ENCODE results near the gene ZBTB40. TPM values are rescaled to one million over a fixed set of nuclear protein-coding genes. Genes with fewer than 3 reads are reported as not detected.
A peak's percentile ranks its signal among the peaks of the same experiment; 100 is the strongest.

ZBTB40 gene
- total and polyA plus RNA-seq, 4 donors: 6.6 to 19.3 (median 12.0) TPM

DNA sequence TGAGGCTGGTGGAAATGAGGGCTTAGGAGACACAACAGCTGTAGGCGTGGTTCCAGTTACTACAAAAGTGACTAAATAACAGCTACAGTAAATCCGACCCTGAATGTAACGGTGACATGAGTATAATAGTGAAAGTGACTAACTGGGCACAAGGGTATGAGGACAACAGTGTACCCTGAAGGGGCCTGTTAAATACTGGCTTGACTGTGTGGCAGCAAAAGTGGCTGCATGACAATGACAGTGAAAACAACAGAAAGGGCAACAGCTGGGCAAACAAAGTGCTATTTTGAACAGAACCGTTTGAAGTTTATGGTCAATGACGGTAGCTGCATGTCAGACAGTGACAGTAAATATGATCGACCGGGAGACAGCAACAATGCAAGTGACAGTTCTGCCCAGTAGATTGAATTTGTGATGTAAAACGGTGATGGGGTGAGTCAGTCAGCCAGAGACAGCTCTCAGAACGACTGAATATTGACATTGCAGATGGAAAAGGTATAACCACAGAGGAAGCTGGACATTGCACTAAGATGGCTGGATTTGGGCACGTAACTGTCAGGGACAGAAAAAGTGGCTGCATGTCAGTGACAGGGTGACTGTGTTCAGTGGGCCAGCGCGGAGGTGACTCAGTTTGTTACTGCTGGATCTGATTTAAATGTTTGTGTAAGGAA, 1.2 kb upstream of the ZBTB40 start:
- H3K36me3 ChIP-seq (ENCODE audit: control insufficient read depth in 4 of 4, insufficient read depth in 4 of 4, low read length in 4 of 4): no peaks in the 10 kb centered on the region
- peaks cover 2 to 34% (median 12%) of the 10 kb centered on the region in 5 donors for H3K4me1 ChIP-seq (ENCODE audit: control insufficient read depth in 5 of 5, insufficient read depth in 5 of 5, low read length in 5 of 5)
- WGBS, 2 donors: 83 to 86% methylated on average over 12 of the region's 12 CpGs
- no peaks in the 10 kb centered on the region for H3K27me3 ChIP-seq (ENCODE audit: control insufficient read depth in 3 of 3, insufficient read depth in 3 of 3, low read length in 2 of 3)
- H3K9ac ChIP-seq (ENCODE audit: insufficient read depth in 1 of 2, low read length in 2 of 2): no peak overlapping the region
- TF ChIP-seq, protein P1, sequence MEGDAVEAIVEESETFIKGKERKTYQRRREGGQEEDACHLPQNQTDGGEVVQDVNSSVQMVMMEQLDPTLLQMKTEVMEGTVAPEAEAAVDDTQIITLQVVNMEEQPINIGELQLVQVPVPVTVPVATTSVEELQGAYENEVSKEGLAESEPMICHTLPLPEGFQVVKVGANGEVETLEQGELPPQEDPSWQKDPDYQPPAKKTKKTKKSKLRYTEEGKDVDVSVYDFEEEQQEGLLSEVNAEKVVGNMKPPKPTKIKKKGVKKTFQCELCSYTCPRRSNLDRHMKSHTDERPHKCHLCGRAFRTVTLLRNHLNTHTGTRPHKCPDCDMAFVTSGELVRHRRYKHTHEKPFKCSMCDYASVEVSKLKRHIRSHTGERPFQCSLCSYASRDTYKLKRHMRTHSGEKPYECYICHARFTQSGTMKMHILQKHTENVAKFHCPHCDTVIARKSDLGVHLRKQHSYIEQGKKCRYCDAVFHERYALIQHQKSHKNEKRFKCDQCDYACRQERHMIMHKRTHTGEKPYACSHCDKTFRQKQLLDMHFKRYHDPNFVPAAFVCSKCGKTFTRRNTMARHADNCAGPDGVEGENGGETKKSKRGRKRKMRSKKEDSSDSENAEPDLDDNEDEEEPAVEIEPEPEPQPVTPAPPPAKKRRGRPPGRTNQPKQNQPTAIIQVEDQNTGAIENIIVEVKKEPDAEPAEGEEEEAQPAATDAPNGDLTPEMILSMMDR (IDR thresholded peaks at IDR 0.05; ENCODE audit: control extremely low read depth, extremely low read depth): no peak
- ATAC-seq (ENCODE audit: insufficient read depth, low FRiP score) (no peak), DNase-seq (no peak)
- no peak overlapping the region for H3K4me3 ChIP-seq
- H3K9me3 ChIP-seq (ENCODE audit: control insufficient read depth in 4 of 4, insufficient read depth in 3 of 4, low read length in 3 of 4): no peaks in the 10 kb centered on the region
- H3K27ac ChIP-seq (ENCODE audit: low read depth in 1 of 2, low read length in 1 of 2): no peak overlapping the region

DNA sequence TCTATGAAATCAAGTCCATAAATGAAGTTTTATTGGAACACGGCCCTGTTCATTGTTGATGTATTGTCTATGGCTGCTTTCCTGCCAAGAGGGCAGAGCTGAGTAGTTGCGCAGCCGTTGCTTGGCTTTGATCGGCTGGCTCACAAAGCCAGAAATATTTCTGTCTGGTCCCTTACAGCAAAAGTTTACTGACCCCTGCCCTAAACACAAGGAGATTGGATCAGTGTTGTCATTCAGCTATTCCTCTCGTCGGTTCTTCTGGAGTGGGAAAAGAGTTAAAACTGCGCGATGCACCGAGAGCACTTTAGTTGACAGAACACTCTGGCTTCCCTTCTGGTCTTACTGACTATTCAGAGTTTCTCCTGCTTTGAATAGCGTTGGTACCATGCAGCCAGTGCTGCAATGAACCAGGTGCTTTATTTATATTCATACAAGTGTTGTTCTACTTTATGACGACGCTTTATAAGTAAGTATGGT, 868 bp downstream of the ZBTB40 start:
- TF ChIP-seq, protein P1 (IDR thresholded peaks at IDR 0.05; ENCODE audit: control extremely low read depth, extremely low read depth): no peak
- H3K27ac ChIP-seq (ENCODE audit: low read depth in 1 of 2, low read length in 1 of 2): peak overlapping the region; percentile 94 to 97
- 2 to 6% methylated on average over 12 of the region's 12 CpGs for WGBS, 2 donors

DNA sequence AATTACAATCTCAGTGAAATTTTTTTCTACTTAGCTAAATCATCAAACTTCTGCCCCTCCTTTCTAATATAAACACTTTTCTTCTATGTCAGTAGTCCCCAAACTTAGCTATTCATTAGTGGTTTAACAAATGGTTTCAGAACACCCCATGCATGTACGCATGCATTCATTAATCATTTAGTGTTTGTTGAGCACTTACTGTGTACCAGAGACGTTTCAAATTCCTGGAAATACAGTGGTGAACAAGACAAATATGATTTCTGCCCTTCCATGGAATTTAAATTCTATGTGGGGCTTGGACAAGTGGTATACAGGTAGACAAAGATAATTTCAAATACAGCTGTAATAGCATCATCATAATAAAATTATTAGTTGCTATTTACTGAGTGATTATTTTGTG, 1.5 kb downstream of the ZBTB40 start:
- peak in 1 of 3 donors; percentile 13 for DNase-seq
- TF ChIP-seq, protein P1 (IDR thresholded peaks at IDR 0.05; ENCODE audit: control extremely low read depth, extremely low read depth): no peak
- Histone ChIP-seq H3K4me3 (no peak overlapping the region), H3K27ac (ENCODE audit: low read depth in 1 of 2, low read length in 1 of 2) (no peak overlapping the region), H3K9me3 (ENCODE audit: control insufficient read depth in 4 of 4, insufficient read depth in 3 of 4, low read length in 3 of 4) (no peaks in the 10 kb centered on the region), H3K27me3 (ENCODE audit: control insufficient read depth in 3 of 3, insufficient read depth in 3 of 3, low read length in 2 of 3) (no peaks in the 10 kb centered on the region), H3K9ac (ENCODE audit: insufficient read depth in 1 of 2, low read length in 2 of 2) (no peak overlapping the region), H3K4me1 (ENCODE audit: control insufficient read depth in 5 of 5, insufficient read depth in 5 of 5, low read length in 5 of 5) (peaks cover 4 to 50% (median 26%) of the 10 kb centered on the region in 5 donors), H3K36me3 (ENCODE audit: control insufficient read depth in 4 of 4, insufficient read depth in 4 of 4, low read length in 4 of 4) (no peaks in the 10 kb centered on the region)
- WGBS, 2 donors: 50 to 68% methylated on average over 2 of the region's 2 CpGs
- no peak for ATAC-seq (ENCODE audit: insufficient read depth, low FRiP score)

More for the DNA sequence above, 868 bp downstream of the ZBTB40 start:
- H3K27me3 ChIP-seq (ENCODE audit: control insufficient read depth in 3 of 3, insufficient read depth in 3 of 3, low read length in 2 of 3): no peaks in the 10 kb centered on the region
- H3K9ac ChIP-seq (ENCODE audit: insufficient read depth in 1 of 2, low read length in 2 of 2): peak overlapping the region; percentile 43 to 67
- DNase-seq: peak in 2 of 3 donors; percentile 98
- no peaks in the 10 kb centered on the region for H3K9me3 ChIP-seq (ENCODE audit: control insufficient read depth in 4 of 4, insufficient read depth in 3 of 4, low read length in 3 of 4)
- H3K36me3 ChIP-seq (ENCODE audit: control insufficient read depth in 4 of 4, insufficient read depth in 4 of 4, low read length in 4 of 4): no peaks in the 10 kb centered on the region
- peak; percentile 13 for ATAC-seq (ENCODE audit: insufficient read depth, low FRiP score)
- peak overlapping the region; percentile 92 for H3K4me3 ChIP-seq
- H3K4me1 ChIP-seq (ENCODE audit: control insufficient read depth in 5 of 5, insufficient read depth in 5 of 5, low read length in 5 of 5): peaks cover 2 to 49% (median 26%) of the 10 kb centered on the region in 5 donors

All from lung (tissue), 12 donors.